Endothelial cell of umbilical vein (primary cell): ENCODE data around the gene MAP1LC3B2. TPM values are rescaled to one million over a fixed set of nuclear protein-coding genes. Genes with fewer than 3 reads are reported as not detected.

Experiments used
- BruUV-seq: library from RNA; stranded (reverse); fragments of 400-500 nt; replicated peaks from 2 replicates; lab custom pipeline; 2021; lab: Mats Ljungman, UMichigan
- CTCF ChIA-PET: fragments of 300-600, 350-600 bp; sonication (Branson Sonifier 250); formaldehyde crosslinking; loops from one replicate; lab custom pipeline; 2021; ENCODE audit warnings: antibody characterized with exemption, inconsistent platforms; lab: Charles Lee
- POLR2A ChIA-PET: fragments of 300-600, 350-600 bp; sonication (Branson Sonifier 250); formaldehyde crosslinking; loops from one replicate; lab custom pipeline; 2021; ENCODE audit warnings: antibody characterized with exemption, inconsistent platforms; lab: Charles Lee
- DNase-seq: peaks from one replicate; pipeline ENCODE4 v3.0.0-alpha.2; 2011; ENCODE audit warnings: low read depth, low spot score
- FAIRE-seq: peaks from 2 replicates; lab custom pipeline; 2011; peaks lifted over from hg19 to GRCh38; lab: Jason Lieb, UNC
- H2AFZ ChIP-seq: 2 replicates; pipeline ENCODE4 v1.6.0; 2012; ENCODE audit warnings: low read depth, low read length, control low read depth, inconsistent platforms
- H3K27ac ChIP-seq: 2 replicates; pipeline ENCODE4 v1.5.1; 2011; ENCODE audit warnings: low read depth, mild to moderate bottlenecking, control low read depth, low read length, moderate library complexity; ENCODE audit not compliant: insufficient read depth
- H3K27me3 ChIP-seq, 2 experiments: 2 replicates each; pipeline versions ENCODE4 v1.6.0 to v1.6.1; 2011; ENCODE audit warnings: low read length in 2 of 2, mixed read lengths in 1 of 2; ENCODE audit not compliant: control insufficient read depth in 2 of 2, insufficient read depth in 2 of 2
- H3K36me3 ChIP-seq, 2 experiments: 2 replicates in 1 of 2; 3 replicates in 1 of 2; pipeline ENCODE4 v1.5.1; 2011; ENCODE audit warnings: low read length in 2 of 2, mild to moderate bottlenecking in 1 of 2, moderate library complexity in 1 of 2; ENCODE audit not compliant: control insufficient read depth in 2 of 2, insufficient read depth in 2 of 2; ENCODE audit errors: extremely low read depth in 1 of 2
- H3K4me1 ChIP-seq: 3 replicates; pipeline ENCODE4 v1.5.1; 2011; ENCODE audit warnings: mild to moderate bottlenecking, low read length; ENCODE audit not compliant: control insufficient read depth, insufficient read depth; ENCODE audit errors: extremely low read depth
- H3K4me2 ChIP-seq: 2 replicates; pipeline ENCODE4 v1.6.1; 2011; ENCODE audit warnings: low read length, control low read depth, mixed read lengths; ENCODE audit not compliant: insufficient read depth
- H3K4me3 ChIP-seq, 3 experiments: fragments of 200-600 bp in 1 of 3; sonication (generic), shearing (Covaris generic) in 1 of 3; replicated peaks in 1 of 3; 2 replicates each; pipeline ENCODE4 v1.5.1; 2011 to 2016; ENCODE audit warnings: control low read depth in 3 of 3, low read length in 3 of 3, mild to moderate bottlenecking in 2 of 3, inconsistent platforms in 1 of 3, low read depth in 1 of 3, moderate library complexity in 1 of 3; ENCODE audit not compliant: insufficient read depth in 1 of 3
- H3K79me2 ChIP-seq: 2 replicates; pipeline ENCODE4 v1.6.0; 2012; ENCODE audit warnings: low read length, inconsistent platforms; ENCODE audit not compliant: control insufficient read depth, insufficient read depth
- H3K9ac ChIP-seq: replicated peaks from 2 replicates; pipeline ENCODE3; 2011; ENCODE audit warnings: low read length, control low read depth; ENCODE audit not compliant: insufficient read depth; ENCODE audit errors: extremely low read depth
- H3K9me1 ChIP-seq: replicated peaks from 3 replicates; pipeline ENCODE4 v1.6.0; 2011; ENCODE audit warnings: mild to moderate bottlenecking, low read length; ENCODE audit not compliant: control insufficient read depth, insufficient read depth; ENCODE audit errors: extremely low read depth
- H3K9me3 ChIP-seq: replicated peaks from 2 replicates; pipeline ENCODE4 v1.5.1; 2012; ENCODE audit warnings: low read length, inconsistent platforms; ENCODE audit not compliant: control insufficient read depth, insufficient read depth
- H4K20me1 ChIP-seq: replicated peaks from 2 replicates; pipeline ENCODE3; 2011; ENCODE audit warnings: mild to moderate bottlenecking, low read length; ENCODE audit not compliant: control insufficient read depth, insufficient read depth; ENCODE audit errors: extremely low read depth
- EZH2 ChIP-seq: IDR thresholded peaks from 2 replicates; pipeline ENCODE4 v1.6.1; 2012; ENCODE audit warnings: borderline replicate concordance, low read depth, mild to moderate bottlenecking, moderate library complexity, low read length, inconsistent platforms; ENCODE audit not compliant: severe bottlenecking
- FOS ChIP-seq: IDR thresholded peaks from 2 replicates; pipeline ENCODE4 v1.6.1; 2011; ENCODE audit warnings: mild to moderate bottlenecking, low read length, moderate library complexity, borderline replicate concordance; ENCODE audit not compliant: insufficient read depth
- GATA2 ChIP-seq: IDR thresholded peaks from 2 replicates; pipeline ENCODE4 v1.7.0; 2011; ENCODE audit warnings: low read depth, mild to moderate bottlenecking, moderate library complexity, mixed read lengths, low read length; ENCODE audit not compliant: insufficient read length, insufficient read depth
- JUN ChIP-seq: IDR thresholded peaks from 2 replicates; pipeline ENCODE4 v1.6.1; 2011; ENCODE audit warnings: borderline replicate concordance, low read depth; ENCODE audit not compliant: insufficient read length, insufficient read depth
- MYC ChIP-seq: IDR thresholded peaks from one replicate; pipeline ENCODE4 v1.6.1; 2011; ENCODE audit warnings: mild to moderate bottlenecking, low read depth, low read length
- POLR2A ChIP-seq: IDR thresholded peaks from 2 replicates; pipeline ENCODE4 v1.6.1; 2012; ENCODE audit warnings: low read depth, mild to moderate bottlenecking, control low read depth, low read length
- POLR2AphosphoS5 ChIP-seq: IDR thresholded peaks from 2 replicates; pipeline ENCODE4 v1.6.1; 2012; ENCODE audit warnings: low read depth, mild to moderate bottlenecking, control low read depth, low read length, moderate library complexity; ENCODE audit not compliant: insufficient read depth
- dilution Hi-C: fragments of 300-500 bp; cut with MboI; formaldehyde crosslinking; loops from one replicate; pipeline ENCODE4 v1.15.0; 2019; ENCODE audit warnings: low sequenced_read_pairs; ENCODE audit not compliant: extremely low pct_ligation_motif_present
- intact Hi-C: fragments of 100-400 bp; cut with micrococcal nuclease; formaldehyde crosslinking; loops from one replicate; pipeline ENCODE4 v1.10.0; 2022
- polyA plus RNA-seq, 4 experiments: library from polyadenylated mRNA; depleted of rRNA in 3 of 4; stranded (reverse) in 3 of 4; unstranded in 1 of 4; fragments of >200 nt; gene quantifications; 2 replicates each; pipeline versions ENCODE4 v1.2.1 to v1.2.3, GENCODE V29; 2011 to 2012; ENCODE audit warnings: missing spikeins in 1 of 4
- total RNA-seq: library from RNA; stranded (reverse); gene quantifications from 2 replicates; pipeline ENCODE4 v1.2.3, GENCODE V29; 2021
- TF ChIP-seq, protein P1 (sequence below): IDR thresholded peaks from 2 replicates; pipeline ENCODE4 v1.6.1; 2011; ENCODE audit not compliant: insufficient read depth, insufficient read length
- TF ChIP-seq, protein P2 (sequence below), 2 donors: IDR thresholded peaks; 1 replicate in 1 of 2; 2 replicates in 1 of 2; pipeline ENCODE4 v1.5.1; 2011; ENCODE audit warnings: low read length in 2 of 2, mild to moderate bottlenecking in 2 of 2, moderate library complexity in 2 of 2, control low read depth in 1 of 2, inconsistent platforms in 1 of 2, low read depth in 1 of 2; ENCODE audit not compliant: insufficient read depth in 1 of 2; ENCODE audit errors: extremely low read depth in 1 of 2

The MAP1LC3B2 gene
- total and polyA plus RNA-seq, 2 donors (not counting 3 experiments of a cell fraction or from before 2014, with no cell fraction given), result 0.32 to 4.1 TPM

GRCh38 chr12:116587270-116587669 is 28.1 kb downstream of the MAP1LC3B2 start:
- dilution Hi-C loops (no loop called here), intact Hi-C loops (no loop called here)
- no peaks in the 10 kb centered on the region for H3K9me1 ChIP-seq
- H3K36me3 ChIP-seq, result no peaks in the 10 kb centered on the region
- H3K4me1 ChIP-seq, result no peaks in the 10 kb centered on the region
- no peaks in the 10 kb centered on the region for H4K20me1 ChIP-seq
- H3K27ac ChIP-seq, result no peak overlapping the region
- H3K4me3 ChIP-seq, result no peak overlapping the region
- H2AFZ ChIP-seq, result no peak overlapping the region
- H3K79me2 ChIP-seq, result no peaks in the 10 kb centered on the region
- no peaks in the 10 kb centered on the region for H3K27me3 ChIP-seq
- BruUV-seq, result no TSS peak
- POLR2A ChIA-PET, result no interaction called here
- no peak overlapping the region for H3K4me2 ChIP-seq
- CTCF ChIA-PET, result no interaction called here
- no peak for FAIRE-seq
- TF ChIP-seq FOS, result no peak
- no peak for TF ChIP-seq JUN
- no peak for TF ChIP-seq POLR2A
- TF ChIP-seq EZH2, result no peak
- TF ChIP-seq GATA2, result no peak
- no peak for TF ChIP-seq POLR2AphosphoS5
- TF ChIP-seq, protein P1, sequence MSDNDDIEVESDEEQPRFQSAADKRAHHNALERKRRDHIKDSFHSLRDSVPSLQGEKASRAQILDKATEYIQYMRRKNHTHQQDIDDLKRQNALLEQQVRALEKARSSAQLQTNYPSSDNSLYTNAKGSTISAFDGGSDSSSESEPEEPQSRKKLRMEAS, result no peak
- TF ChIP-seq, protein P2, sequence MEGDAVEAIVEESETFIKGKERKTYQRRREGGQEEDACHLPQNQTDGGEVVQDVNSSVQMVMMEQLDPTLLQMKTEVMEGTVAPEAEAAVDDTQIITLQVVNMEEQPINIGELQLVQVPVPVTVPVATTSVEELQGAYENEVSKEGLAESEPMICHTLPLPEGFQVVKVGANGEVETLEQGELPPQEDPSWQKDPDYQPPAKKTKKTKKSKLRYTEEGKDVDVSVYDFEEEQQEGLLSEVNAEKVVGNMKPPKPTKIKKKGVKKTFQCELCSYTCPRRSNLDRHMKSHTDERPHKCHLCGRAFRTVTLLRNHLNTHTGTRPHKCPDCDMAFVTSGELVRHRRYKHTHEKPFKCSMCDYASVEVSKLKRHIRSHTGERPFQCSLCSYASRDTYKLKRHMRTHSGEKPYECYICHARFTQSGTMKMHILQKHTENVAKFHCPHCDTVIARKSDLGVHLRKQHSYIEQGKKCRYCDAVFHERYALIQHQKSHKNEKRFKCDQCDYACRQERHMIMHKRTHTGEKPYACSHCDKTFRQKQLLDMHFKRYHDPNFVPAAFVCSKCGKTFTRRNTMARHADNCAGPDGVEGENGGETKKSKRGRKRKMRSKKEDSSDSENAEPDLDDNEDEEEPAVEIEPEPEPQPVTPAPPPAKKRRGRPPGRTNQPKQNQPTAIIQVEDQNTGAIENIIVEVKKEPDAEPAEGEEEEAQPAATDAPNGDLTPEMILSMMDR (IDR thresholded peaks at IDR 0.05; ENCODE audit: extremely low read depth in 1 of 2, insufficient read depth in 1 of 2, low read depth in 1 of 2, low read length in 2 of 2), result no peak
- no peak for TF ChIP-seq MYC
- DNase-seq, result no peak
- no peaks in the 10 kb centered on the region for H3K9me3 ChIP-seq
- H3K9ac ChIP-seq, result no peak overlapping the region
